ENCODE measurements around the gene MYCN. TPM values are rescaled to one million over a fixed set of nuclear protein-coding genes. Genes with fewer than 3 reads are reported as not detected.

MYCN gene
- total RNA-seq, 1 donor from 2014 or later: 68.3 TPM

DNA sequence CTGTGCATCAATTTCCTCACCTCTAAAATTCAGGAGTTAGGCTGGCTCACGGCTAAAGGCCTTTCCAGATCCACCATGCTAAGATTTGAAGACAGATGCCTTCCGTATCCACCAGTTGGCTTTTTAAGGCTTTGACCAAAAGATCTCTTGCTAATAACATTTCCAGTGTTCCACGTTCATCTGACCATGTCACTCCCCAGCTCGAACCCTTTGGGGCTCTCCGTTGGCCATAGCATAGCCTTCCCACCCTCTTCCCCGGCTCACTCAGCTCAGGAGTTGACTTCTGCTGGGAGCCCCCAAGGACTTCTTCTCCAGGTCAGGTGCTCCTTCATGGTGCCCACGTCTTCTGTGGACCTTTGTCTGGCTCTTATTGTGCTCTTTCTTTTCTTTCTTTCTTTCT is 53.3 kb downstream of the MYCN start:
- H3K27ac Mint-ChIP-seq: no peak overlapping the region
- no peak overlapping the region for H3K4me3 Mint-ChIP-seq
- no peaks in the 10 kb centered on the region for H3K27me3 Mint-ChIP-seq
- DNase-seq (ENCODE audit: extremely low spot score, unreplicated experiment): no peak
- no peaks in the 10 kb centered on the region for H3K36me3 Mint-ChIP-seq
- TF ChIP-seq, protein P1, sequence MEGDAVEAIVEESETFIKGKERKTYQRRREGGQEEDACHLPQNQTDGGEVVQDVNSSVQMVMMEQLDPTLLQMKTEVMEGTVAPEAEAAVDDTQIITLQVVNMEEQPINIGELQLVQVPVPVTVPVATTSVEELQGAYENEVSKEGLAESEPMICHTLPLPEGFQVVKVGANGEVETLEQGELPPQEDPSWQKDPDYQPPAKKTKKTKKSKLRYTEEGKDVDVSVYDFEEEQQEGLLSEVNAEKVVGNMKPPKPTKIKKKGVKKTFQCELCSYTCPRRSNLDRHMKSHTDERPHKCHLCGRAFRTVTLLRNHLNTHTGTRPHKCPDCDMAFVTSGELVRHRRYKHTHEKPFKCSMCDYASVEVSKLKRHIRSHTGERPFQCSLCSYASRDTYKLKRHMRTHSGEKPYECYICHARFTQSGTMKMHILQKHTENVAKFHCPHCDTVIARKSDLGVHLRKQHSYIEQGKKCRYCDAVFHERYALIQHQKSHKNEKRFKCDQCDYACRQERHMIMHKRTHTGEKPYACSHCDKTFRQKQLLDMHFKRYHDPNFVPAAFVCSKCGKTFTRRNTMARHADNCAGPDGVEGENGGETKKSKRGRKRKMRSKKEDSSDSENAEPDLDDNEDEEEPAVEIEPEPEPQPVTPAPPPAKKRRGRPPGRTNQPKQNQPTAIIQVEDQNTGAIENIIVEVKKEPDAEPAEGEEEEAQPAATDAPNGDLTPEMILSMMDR (conservative IDR thresholded peaks at IDR 0.05): no peak
- H3K9me3 Mint-ChIP-seq: peaks cover 11% of the 10 kb centered on the region
- H3K4me1 Mint-ChIP-seq (ENCODE audit: unreplicated experiment): peaks cover 26% of the 10 kb centered on the region

DNA sequence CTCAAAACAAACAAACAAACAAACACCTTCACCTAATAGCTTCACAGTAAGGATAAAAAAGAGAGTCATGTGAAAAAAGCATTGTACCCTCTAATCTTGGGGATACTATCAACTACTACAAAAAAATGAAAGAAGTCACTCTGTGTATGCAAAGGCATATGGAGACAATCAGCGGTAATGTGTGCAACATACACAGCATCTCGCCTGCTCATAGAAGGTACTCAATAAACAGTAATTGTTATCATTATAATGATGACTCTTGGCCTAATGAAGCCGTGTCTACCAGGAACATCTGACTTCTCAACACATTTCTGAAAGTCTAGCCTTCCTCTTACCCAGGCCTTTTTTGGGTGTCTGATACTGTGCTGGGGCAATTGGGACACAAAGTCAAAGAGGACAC is 55.3 kb downstream of the MYCN start:
- H3K36me3 Mint-ChIP-seq: no peaks in the 10 kb centered on the region

More for the DNA sequence above, 55.3 kb downstream of the MYCN start:
- Mint-ChIP-seq H3K9me3 (peaks cover 11% of the 10 kb centered on the region), H3K27me3 (no peaks in the 10 kb centered on the region), H3K4me3 (no peak overlapping the region), H3K27ac (no peak overlapping the region), H3K4me1 (ENCODE audit: unreplicated experiment) (peaks cover 9% of the 10 kb centered on the region)
- TF ChIP-seq, protein P1 (conservative IDR thresholded peaks at IDR 0.05): no peak
- DNase-seq (ENCODE audit: extremely low spot score, unreplicated experiment): no peak
